ENCODE results near the gene SNX20. TPM values are rescaled to one million over a fixed set of nuclear protein-coding genes. Genes with fewer than 3 reads are reported as not detected.

Gene SNX20
- total RNA-seq, 1 donor from 2014 or later: not detected

DNA sequence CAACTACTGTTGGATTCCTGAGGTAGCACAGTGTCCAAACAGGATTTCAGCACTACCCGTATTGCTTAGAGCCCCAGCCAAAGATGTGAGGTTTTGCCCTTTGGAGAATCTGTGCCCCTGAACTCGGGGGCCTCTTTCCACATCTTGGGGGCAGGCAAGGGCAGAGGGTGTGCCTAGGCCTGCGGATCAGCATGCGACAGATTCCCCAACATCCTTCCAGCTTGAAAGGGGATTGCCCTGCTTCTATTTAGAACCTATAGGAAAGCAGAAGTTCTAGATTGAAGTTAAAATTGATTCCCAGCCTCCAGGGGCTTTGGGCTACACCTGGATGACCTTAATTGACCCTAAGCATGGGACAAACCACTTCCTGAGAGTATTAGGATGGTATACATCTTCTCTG is 31.8 kb upstream of the SNX20 start:
- H3K27ac Mint-ChIP-seq: no peak overlapping the region
- no peak for TF ChIP-seq CTCF (conservative IDR thresholded peaks at IDR 0.05)
- H3K4me1 Mint-ChIP-seq (ENCODE audit: unreplicated experiment): peaks cover 13% of the 10 kb centered on the region
- no peak overlapping the region for H3K4me3 Mint-ChIP-seq
- H3K36me3 Mint-ChIP-seq: no peaks in the 10 kb centered on the region
- H3K9me3 Mint-ChIP-seq: no peaks in the 10 kb centered on the region
- H3K27me3 Mint-ChIP-seq: no peaks in the 10 kb centered on the region
- no peak for DNase-seq (ENCODE audit: extremely low spot score, unreplicated experiment)

- DNase-seq (ENCODE audit: extremely low spot score, unreplicated experiment): no peak
- Mint-ChIP-seq H3K27ac (no peak overlapping the region), H3K36me3 (no peaks in the 10 kb centered on the region), H3K27me3 (no peaks in the 10 kb centered on the region), H3K4me1 (ENCODE audit: unreplicated experiment) (peaks cover 12% of the 10 kb centered on the region), H3K4me3 (no peak overlapping the region), H3K9me3 (no peaks in the 10 kb centered on the region)
- no peak for TF ChIP-seq CTCF (conservative IDR thresholded peaks at IDR 0.05)
Measured at GRCh38 chr16:50712560-50712898, 31.4 kb upstream of the SNX20 start.

DNA sequence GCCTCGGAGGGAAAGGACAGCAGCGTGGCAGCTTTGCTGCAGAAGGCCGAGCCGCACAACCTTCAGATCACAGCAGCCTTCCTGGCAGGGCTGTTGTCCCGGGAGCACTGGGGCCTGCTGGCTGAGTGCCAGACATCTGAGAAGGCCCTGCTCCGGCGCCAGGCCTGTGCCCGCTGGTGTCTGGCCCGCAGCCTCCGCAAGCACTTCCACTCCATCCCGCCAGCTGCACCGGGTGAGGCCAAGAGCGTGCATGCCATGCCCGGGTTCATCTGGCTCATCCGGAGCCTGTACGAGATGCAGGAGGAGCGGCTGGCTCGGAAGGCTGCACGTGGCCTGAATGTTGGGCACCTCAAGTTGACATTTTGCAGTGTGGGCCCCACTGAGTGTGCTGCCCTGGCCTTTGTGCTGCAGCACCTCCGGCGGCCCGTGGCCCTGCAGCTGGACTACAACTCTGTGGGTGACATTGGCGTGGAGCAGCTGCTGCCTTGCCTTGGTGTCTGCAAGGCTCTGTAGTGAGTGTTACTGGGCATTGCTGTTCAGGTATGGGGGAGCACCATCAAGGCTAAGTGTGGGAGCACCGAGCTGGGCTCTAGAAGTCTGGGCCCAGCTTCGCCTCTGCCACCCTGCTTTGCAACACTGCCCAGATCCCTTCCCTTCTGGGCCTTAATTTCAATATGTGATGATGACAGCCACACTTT is 30.9 kb upstream of the SNX20 start:
- H3K4me3 Mint-ChIP-seq: no peak overlapping the region
- H3K36me3 Mint-ChIP-seq: no peaks in the 10 kb centered on the region
- H3K9me3 Mint-ChIP-seq: no peaks in the 10 kb centered on the region
- no peak overlapping the region for H3K27ac Mint-ChIP-seq
- DNase-seq (ENCODE audit: extremely low spot score, unreplicated experiment): no peak
- TF ChIP-seq CTCF (conservative IDR thresholded peaks at IDR 0.05): no peak
- no peaks in the 10 kb centered on the region for H3K27me3 Mint-ChIP-seq
- peaks cover 7% of the 10 kb centered on the region for H3K4me1 Mint-ChIP-seq (ENCODE audit: unreplicated experiment)

DNA sequence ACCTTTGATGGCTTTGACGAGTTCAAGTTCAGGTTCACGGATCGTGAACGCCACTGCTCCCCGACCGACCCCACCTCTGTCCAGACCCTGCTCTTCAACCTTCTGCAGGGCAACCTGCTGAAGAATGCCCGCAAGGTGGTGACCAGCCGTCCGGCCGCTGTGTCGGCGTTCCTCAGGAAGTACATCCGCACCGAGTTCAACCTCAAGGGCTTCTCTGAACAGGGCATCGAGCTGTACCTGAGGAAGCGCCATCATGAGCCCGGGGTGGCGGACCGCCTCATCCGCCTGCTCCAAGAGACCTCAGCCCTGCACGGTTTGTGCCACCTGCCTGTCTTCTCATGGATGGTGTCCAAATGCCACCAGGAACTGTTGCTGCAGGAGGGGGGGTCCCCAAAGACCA is 29.9 kb upstream of the SNX20 start:
- H3K27me3 Mint-ChIP-seq: no peaks in the 10 kb centered on the region
- H3K4me3 Mint-ChIP-seq: no peak overlapping the region
- no peaks in the 10 kb centered on the region for H3K36me3 Mint-ChIP-seq
- no peak for TF ChIP-seq CTCF (conservative IDR thresholded peaks at IDR 0.05)
- H3K27ac Mint-ChIP-seq: no peak overlapping the region
- DNase-seq (ENCODE audit: extremely low spot score, unreplicated experiment): no peak
- H3K4me1 Mint-ChIP-seq (ENCODE audit: unreplicated experiment): no peaks in the 10 kb centered on the region
- H3K9me3 Mint-ChIP-seq: no peaks in the 10 kb centered on the region

- peaks cover 9% of the 10 kb centered on the region for H3K9me3 Mint-ChIP-seq
- H3K4me1 Mint-ChIP-seq (ENCODE audit: unreplicated experiment): no peaks in the 10 kb centered on the region
- no peak overlapping the region for H3K27ac Mint-ChIP-seq
- no peak for DNase-seq (ENCODE audit: extremely low spot score, unreplicated experiment)
- no peak for TF ChIP-seq CTCF (conservative IDR thresholded peaks at IDR 0.05)
- H3K4me3 Mint-ChIP-seq: no peak overlapping the region
- H3K27me3 Mint-ChIP-seq: no peaks in the 10 kb centered on the region
- peaks cover 1% of the 10 kb centered on the region for H3K36me3 Mint-ChIP-seq
Measured at GRCh38 chr16:50709980-50710379, 28.9 kb upstream of the SNX20 start.
